Kidney epithelial cell (primary cell): ENCODE data around the gene SPDYC. TPM values are rescaled to one million over a fixed set of nuclear protein-coding genes. Genes with fewer than 3 reads are reported as not detected.

ENCODE experiments used
- DNase-seq: peaks from one replicate; pipeline ENCODE4 v3.0.0-alpha.2; 2010; ENCODE audit warnings: low read depth
- H3K27me3 ChIP-seq: 2 replicates; pipeline ENCODE4 v1.6.0; 2011; ENCODE audit warnings: low read length; ENCODE audit not compliant: control insufficient read depth, insufficient read depth
- H3K36me3 ChIP-seq: 2 replicates; pipeline ENCODE4 v1.5.1; 2011; ENCODE audit warnings: low read length; ENCODE audit not compliant: control insufficient read depth, insufficient read depth
- H3K4me3 ChIP-seq: 2 replicates; pipeline ENCODE4 v1.5.1; 2011; ENCODE audit warnings: low read depth, mild to moderate bottlenecking, control low read depth, low read length
- total RNA-seq: library from RNA; depleted of rRNA; stranded (reverse); fragments of >200 nt; gene quantifications from 2 replicates; pipeline ENCODE4 v1.2.3, GENCODE V29; 2015
- TF ChIP-seq, protein P1 (sequence below): IDR thresholded peaks from 2 replicates; pipeline ENCODE4 v1.5.1; 2011; ENCODE audit warnings: mild to moderate bottlenecking, moderate library complexity, low read length, control low read depth, inconsistent platforms; ENCODE audit not compliant: insufficient read depth, poor library complexity, severe bottlenecking

The SPDYC gene
- total RNA-seq, 1 donor from 2014 or later: not detected

DNA sequence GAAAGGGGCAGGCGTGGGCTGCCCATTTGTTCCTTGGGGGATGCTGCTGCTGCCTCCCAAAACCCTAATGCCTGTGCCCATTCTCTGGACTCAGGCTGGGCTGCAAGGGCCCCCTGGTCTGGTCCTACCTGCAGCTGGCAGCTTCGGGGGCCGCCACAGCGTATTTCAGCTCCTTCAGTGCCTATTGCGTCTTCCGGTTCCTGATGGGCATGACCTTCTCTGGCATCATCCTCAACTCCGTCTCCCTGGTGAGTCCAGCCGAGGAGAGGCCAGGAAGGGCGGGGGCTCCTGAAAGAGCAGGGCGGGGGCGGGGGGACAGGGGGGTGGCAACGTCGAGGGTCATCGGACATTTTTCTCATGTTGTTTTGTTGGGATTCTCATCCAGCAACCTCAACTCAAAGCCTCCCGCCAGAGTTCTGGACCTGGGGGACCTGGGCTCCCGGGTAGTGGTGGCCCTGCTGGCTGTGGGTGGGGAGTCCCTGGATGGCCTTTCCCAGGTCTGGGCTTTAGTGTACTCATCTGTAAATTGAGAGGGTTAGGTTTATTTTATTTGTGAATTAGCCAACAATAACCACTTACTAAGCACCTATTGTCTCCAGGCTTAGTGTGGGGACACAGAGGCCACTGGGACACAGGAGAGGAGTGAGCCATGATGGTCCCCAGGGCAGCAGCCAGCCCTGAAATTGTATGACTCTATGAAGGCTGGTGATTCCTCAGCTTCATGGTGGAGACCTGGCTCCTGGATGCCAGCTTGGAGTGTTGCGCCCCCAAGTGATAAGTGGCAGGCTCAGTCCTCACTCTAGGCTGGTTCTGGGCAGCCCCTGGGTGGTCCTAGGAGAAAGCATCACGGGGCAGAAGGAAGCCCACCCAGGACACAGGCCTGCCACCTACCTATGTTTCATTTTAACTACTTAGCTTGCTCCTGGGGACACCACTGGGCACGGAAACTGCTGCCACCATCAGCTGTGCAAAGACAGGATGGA, 47.7 kb downstream of the SPDYC start:
- Histone ChIP-seq H3K4me3 (no peak overlapping the region), H3K36me3 (no peaks in the 10 kb centered on the region), H3K27me3 (no peaks in the 10 kb centered on the region)
- DNase-seq: no peak
- TF ChIP-seq, protein P1, sequence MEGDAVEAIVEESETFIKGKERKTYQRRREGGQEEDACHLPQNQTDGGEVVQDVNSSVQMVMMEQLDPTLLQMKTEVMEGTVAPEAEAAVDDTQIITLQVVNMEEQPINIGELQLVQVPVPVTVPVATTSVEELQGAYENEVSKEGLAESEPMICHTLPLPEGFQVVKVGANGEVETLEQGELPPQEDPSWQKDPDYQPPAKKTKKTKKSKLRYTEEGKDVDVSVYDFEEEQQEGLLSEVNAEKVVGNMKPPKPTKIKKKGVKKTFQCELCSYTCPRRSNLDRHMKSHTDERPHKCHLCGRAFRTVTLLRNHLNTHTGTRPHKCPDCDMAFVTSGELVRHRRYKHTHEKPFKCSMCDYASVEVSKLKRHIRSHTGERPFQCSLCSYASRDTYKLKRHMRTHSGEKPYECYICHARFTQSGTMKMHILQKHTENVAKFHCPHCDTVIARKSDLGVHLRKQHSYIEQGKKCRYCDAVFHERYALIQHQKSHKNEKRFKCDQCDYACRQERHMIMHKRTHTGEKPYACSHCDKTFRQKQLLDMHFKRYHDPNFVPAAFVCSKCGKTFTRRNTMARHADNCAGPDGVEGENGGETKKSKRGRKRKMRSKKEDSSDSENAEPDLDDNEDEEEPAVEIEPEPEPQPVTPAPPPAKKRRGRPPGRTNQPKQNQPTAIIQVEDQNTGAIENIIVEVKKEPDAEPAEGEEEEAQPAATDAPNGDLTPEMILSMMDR: no peak

DNA sequence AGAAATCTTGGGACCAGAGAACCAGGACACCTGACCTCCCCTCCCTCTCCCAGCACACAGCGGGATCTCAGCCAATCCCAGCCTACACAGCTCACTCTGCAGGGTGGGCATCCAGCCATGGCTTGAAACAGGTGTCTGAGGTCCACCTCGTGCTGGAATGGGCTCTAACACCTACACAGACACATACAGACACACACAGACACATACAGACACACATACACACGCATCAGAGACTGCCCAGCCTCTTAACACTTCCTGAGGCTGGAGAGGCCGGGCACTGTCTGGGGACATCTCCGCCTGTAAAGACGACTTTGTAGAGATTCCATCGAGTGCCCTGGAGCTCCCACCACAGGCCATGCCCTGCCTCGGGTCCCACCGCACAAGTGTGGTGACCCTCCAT, 48.4 kb downstream of the SPDYC start:
- H3K4me3 ChIP-seq: no peak overlapping the region
- DNase-seq: no peak
- no peaks in the 10 kb centered on the region for H3K36me3 ChIP-seq
- TF ChIP-seq, protein P1: no peak
- H3K27me3 ChIP-seq: no peaks in the 10 kb centered on the region

DNA sequence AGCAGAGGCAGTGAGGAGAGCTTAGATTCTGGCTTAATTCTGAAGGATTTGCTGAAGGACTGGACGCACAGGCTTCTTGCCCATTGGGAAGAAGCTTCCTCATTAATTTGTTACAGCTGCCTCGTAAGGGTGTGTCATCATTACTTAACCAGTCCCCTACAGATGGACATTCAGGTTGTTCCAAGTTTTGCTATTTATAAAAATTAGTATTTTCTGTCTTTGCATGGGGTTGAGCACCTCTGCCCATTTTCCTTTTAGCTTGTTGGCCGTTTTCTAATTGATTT, 49.8 kb downstream of the SPDYC start:
- Histone ChIP-seq H3K4me3 (no peak overlapping the region), H3K27me3 (no peaks in the 10 kb centered on the region), H3K36me3 (no peaks in the 10 kb centered on the region)
- TF ChIP-seq, protein P1: no peak
- no peak for DNase-seq

DNA sequence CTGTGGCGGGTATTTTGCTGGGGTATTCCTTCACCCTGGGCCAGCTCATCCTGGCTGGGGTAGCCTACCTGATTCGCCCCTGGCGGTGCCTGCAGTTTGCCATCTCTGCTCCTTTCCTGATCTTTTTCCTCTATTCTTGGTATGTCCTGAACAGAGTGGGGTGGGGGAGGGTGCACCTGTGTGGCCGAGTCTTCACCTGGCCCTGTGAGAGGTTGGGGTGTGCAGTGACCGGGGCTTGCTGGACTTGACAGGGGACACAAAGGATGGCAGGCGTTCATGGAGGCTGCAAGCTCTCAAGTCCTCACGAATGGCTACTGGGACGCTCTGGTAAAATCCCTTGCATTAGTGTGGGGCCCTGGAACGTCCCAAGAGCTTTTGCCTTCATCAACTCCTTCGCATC, 51.0 kb downstream of the SPDYC start:
- TF ChIP-seq, protein P1: no peak
- Histone ChIP-seq H3K36me3 (no peaks in the 10 kb centered on the region), H3K4me3 (no peak overlapping the region), H3K27me3 (no peaks in the 10 kb centered on the region)
- no peak for DNase-seq

Other genes starting within 250 kb of the SPDYC start
- gene PPP2R5B, start 245.5 kb upstream of the SPDYC start, total RNA-seq: 26.9 and 31.1 TPM in 2 replicates
- gene GPHA2, start 234.3 kb upstream of the SPDYC start, total RNA-seq: not detected in 2 replicates
- 0.17 and 0.68 TPM in 2 replicates for gene MAJIN, start 198.1 kb upstream of the SPDYC start, total RNA-seq
- 1.1 and 7.3 TPM in 2 replicates for gene BATF2, start 173.3 kb upstream of the SPDYC start, total RNA-seq
- 164 and 170 TPM in 2 replicates for gene ARL2, start 156.1 kb upstream of the SPDYC start, total RNA-seq
- gene SNX15, start 142.8 kb upstream of the SPDYC start, total RNA-seq: 21.6 and 28.8 TPM in 2 replicates
- 25.5 and 32.0 TPM in 2 replicates for gene SAC3D1, start 129.0 kb upstream of the SPDYC start, total RNA-seq
- 13.2 and 21.7 TPM in 2 replicates for gene NAALADL1, start 111.7 kb upstream of the SPDYC start, total RNA-seq
- gene CDCA5, start 86.2 kb upstream of the SPDYC start, total RNA-seq: 4.9 and 6.9 TPM in 2 replicates
- 49.8 and 66.1 TPM in 2 replicates for gene ZFPL1, start 86.0 kb upstream of the SPDYC start, total RNA-seq
- gene VPS51, start 74.0 kb upstream of the SPDYC start, total RNA-seq: 153 and 391 TPM in 2 replicates
- 42.4 and 42.6 TPM in 2 replicates for gene TM7SF2, start 58.4 kb upstream of the SPDYC start, total RNA-seq
- gene ZNHIT2, start 52.5 kb upstream of the SPDYC start, total RNA-seq: 21.3 and 28.1 TPM in 2 replicates
- 595 and 710 TPM in 2 replicates for gene FAU, start 48.1 kb upstream of the SPDYC start, total RNA-seq
- 67.6 and 88.5 TPM in 2 replicates for gene MRPL49, start 47.9 kb upstream of the SPDYC start, total RNA-seq
- gene SYVN1, start 35.7 kb upstream of the SPDYC start, total RNA-seq: 23.4 and 31.0 TPM in 2 replicates
- 397 and 531 TPM in 2 replicates for gene CAPN1, start 11.7 kb downstream of the SPDYC start, total RNA-seq
- gene POLA2, start 91.7 kb downstream of the SPDYC start, total RNA-seq: 8.9 and 11.5 TPM in 2 replicates
- gene CDC42EP2, start 144.6 kb downstream of the SPDYC start, total RNA-seq: 37.4 and 46.4 TPM in 2 replicates
- gene DPF2, start 163.6 kb downstream of the SPDYC start, total RNA-seq: 53.9 and 59.4 TPM in 2 replicates
- gene TIGD3, start 184.5 kb downstream of the SPDYC start, total RNA-seq: 0.89 and 1.3 TPM in 2 replicates
- 0.29 and 0.82 TPM in 2 replicates for gene SLC25A45, start 212.4 kb downstream of the SPDYC start, total RNA-seq
- 39.0 and 47.2 TPM in 2 replicates for gene FRMD8, start 216.4 kb downstream of the SPDYC start, total RNA-seq